Measurements from ENCODE around the gene DSE.

DSE gene

GRCh38 chr6:116447496-116448011 lies 76.8 kb downstream of the DSE start:
- peak; percentile 85 for DNase-seq (ENCODE audit: low spot score)

- no peak for DNase-seq (ENCODE audit: low spot score)
Measured at GRCh38 chr6:116449565-116449964, 78.8 kb downstream of the DSE start.

GRCh38 chr6:116450185-116450710 lies 79.5 kb downstream of the DSE start:
- DNase-seq (ENCODE audit: low spot score), result no peak

DNA sequence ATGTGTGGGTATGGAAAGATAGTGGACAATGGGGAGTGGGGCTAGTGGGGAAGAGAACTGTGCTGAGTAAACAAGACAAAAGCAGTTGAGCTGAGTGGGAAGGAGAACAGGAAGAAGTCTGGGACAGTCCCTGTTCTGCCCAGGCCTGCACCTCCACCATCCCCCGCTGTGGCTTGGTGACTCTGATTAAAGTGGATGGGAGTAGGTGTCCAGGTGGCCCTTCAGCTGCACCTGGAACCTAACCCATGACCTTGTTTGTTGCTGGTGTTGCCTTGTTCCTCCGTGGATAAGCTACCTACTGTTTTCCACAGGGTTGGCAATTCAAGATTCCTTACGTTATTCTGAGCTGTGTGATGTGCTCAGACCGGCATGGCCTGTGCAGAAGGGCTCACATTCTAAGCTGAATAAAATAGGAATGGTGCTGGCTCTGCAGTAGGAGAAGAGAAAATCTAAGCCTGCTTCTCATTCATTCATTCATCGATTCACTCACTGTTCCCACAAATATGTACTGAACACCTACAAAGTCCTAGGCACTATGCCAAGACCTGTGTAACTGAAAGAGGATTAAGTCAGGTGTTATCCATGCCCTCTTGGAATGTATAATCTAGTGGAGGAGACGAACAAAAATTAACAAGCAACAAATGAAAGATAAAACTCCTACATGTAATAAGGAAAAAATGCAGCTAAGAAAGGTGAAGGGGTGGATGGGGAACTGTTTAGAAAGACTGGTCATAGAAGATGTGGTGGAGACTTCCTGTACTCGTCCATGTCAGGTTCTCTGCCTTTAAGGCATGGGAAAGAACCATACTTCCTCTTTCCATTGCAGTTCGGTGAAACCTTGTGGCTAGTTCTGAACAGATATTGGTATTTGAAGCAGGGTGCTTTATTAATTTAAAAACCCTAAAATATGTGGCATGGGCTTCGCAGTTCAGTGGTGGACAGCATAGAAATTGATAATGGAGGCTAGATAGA lies 80.3 kb downstream of the DSE start:
- no peak for DNase-seq (ENCODE audit: low spot score)

DNA sequence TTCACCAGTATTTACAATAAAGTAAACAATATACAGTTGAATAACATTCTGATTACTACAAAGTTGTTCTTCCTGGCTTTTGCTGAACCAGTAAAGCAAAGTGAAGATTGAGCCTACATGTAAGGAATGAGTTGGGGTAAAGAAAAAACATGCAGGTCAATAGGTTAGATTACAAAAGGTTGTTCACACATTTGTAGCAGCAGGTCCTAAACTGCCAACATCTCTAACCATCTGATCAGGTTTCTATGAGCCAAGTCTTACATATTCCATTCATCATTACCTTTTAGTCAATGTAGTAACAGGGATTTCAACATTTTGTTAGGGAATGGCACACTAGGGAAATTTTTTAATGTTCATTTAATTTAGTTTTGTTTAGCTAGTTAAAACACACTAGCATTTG lies 81.2 kb downstream of the DSE start:
- DNase-seq (ENCODE audit: low spot score), result no peak

DNA sequence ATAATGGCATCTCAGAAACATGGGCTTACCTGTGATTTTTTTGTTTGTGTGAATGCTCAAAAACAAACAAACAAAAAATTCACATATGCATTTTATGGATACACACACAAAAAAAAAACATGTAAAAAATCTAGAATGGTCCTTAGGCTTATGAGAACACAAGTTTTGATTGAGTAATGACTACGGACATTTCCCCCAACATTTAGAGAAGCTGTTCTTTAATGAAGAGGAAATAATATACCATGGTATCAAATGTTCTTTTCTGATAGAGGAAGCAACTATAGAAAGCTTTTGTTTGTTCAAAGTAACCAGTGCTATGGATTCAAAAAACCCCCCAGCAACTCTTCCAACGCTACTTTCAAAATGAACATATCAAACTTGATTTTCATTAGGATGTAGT lies 81.8 kb downstream of the DSE start:
- DNase-seq (ENCODE audit: low spot score), result no peak

DNA sequence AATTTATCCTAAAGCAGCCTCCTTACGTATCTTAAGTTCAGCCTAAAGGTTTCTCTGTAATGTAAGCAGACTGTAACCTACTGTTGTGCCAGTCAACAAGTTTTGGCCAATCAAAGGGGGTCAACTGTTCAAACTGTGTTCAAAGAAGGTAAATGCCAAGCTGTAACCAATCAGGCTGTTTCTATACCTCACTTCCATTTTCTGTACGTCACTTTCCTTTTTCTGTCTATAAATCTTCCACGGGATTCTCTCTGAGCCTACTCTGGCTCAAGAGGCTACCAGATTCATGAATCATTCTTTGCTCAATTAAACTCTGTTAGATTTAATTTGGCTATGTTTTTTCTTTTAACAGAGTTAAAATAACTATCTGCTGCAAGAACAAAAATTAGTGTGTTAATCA lies 85.4 kb downstream of the DSE start:
- DNase-seq (ENCODE audit: low spot score), result no peak

GRCh38 chr6:116456927-116457326 lies 86.2 kb downstream of the DSE start:
- DNase-seq (ENCODE audit: low spot score), result no peak

GRCh38 chr6:116458264-116458663 lies 87.5 kb downstream of the DSE start:
- no peak for DNase-seq (ENCODE audit: low spot score)

- DNase-seq (ENCODE audit: low spot score), result no peak
Measured at GRCh38 chr6:116459927-116460326, 89.2 kb downstream of the DSE start.

- no peak for DNase-seq (ENCODE audit: low spot score)
Measured at GRCh38 chr6:116461331-116461931, 90.7 kb downstream of the DSE start, which contains the start of gene CALHM6. CALHM6 (plus strand) TSS chr6:116461375; CDS start chr6:116461930, 555 bp downstream.

DNA sequence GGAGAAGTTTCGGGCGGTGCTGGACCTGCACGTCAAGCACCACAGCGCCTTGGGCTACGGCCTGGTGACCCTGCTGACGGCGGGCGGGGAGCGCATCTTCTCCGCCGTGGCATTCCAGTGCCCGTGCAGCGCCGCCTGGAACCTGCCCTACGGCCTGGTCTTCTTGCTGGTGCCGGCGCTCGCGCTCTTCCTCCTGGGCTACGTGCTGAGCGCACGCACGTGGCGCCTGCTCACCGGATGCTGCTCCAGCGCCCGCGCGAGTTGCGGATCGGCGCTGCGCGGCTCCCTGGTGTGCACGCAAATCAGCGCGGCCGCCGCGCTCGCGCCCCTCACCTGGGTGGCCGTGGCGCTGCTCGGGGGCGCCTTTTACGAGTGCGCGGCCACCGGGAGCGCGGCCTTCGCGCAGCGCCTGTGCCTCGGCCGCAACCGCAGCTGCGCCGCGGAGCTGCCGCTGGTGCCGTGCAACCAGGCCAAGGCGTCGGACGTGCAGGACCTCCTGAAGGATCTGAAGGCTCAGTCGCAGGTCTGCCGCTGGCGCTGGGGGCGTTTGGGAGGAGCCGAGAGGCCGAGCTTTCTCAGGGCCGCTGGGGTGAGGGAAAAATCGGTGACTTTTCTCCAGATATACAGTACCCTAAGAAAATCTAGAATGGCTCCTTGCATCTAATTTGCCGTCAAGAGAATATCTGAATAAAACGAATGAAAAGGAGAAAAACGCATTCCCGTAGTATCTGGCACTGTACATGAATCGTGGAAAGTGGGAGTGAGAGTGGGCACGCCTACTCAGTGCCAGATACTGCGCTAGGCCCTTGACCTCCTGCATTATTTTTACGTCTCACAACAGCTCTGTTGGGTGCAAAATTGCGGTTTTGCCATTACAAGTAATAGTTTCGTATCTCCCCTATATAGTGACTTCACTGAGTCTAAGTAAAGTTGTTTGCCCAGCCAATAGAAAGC lies 91.5 kb downstream of the DSE start:
- DNase-seq (ENCODE audit: low spot score), result peak; percentile 40

DNA sequence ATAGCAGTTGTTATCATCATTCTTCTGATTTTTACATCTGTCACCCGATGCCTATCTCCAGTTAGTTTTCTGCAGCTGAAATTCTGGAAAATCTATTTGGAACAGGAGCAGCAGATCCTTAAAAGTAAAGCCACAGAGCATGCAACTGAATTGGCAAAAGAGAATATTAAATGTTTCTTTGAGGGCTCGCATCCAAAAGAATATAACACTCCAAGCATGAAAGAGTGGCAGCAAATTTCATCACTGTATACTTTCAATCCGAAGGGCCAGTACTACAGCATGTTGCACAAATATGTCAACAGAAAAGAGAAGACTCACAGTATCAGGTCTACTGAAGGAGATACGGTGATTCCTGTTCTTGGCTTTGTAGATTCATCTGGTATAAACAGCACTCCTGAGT lies 92.6 kb downstream of the DSE start:
- no peak for DNase-seq (ENCODE audit: low spot score)

DNA sequence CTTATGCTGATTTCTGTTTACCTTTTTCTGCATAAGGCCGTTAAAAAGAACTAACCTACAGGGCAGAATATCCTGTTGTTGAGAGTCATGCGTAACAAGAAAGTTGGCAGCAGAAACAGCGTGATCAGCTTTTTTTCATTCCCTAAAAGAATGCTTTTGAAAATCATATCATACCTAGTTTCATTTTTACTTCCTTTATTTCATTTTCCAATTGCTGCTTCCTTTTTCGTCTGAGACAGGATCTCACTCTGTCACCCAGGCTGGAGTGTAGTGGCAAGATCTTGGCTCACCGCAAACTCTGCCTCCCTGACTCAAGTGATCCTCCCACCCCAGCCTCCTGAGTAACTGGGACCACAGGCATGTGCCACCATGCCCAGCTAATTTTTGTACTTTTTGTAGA lies 94.5 kb downstream of the DSE start:
- no peak for DNase-seq (ENCODE audit: low spot score)

DNA sequence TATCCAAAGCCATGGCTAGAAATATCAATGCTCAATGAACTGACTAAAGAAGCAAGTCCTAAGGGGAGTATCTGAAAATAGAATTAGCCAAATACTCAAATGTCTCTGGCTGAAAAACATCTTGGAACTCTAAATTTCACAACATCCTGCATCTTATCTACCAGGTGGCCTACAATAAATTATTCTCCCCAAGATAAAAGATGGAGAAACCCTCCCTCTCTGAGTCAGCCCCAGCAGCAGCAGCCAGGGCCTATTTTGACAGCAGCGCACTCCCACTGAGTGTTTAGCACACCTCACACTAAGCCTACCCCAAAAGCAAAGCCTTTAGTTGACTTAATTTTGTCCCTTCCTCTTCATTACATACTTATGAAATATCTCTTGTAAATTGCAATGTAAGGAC lies 96.3 kb downstream of the DSE start:
- no peak for DNase-seq (ENCODE audit: low spot score)

- DNase-seq (ENCODE audit: low spot score), result no peak
Measured at GRCh38 chr6:116467514-116467913, 96.8 kb downstream of the DSE start.

GRCh38 chr6:116468293-116468692 lies 97.5 kb downstream of the DSE start:
- DNase-seq (ENCODE audit: low spot score), result no peak

DNA sequence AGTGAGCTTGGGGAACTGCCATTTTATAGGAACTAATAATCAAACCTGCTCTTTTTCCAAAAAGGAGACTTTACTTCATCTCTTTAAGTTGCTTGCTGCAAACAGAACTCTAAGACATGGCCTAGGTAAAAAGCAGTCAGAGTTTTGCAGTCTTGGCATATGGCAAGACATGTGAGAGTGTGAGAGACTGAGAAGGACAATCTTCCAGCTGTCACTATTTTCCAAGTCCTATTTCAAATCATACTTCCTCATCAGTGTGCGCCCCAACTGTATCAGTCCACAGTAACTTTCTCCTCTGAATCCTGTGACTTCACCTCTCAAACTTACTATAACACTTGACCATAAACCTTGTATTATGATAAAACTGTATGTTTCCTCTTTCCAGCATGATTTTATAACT lies 100.8 kb downstream of the DSE start:
- no peak for DNase-seq (ENCODE audit: low spot score)

DNA sequence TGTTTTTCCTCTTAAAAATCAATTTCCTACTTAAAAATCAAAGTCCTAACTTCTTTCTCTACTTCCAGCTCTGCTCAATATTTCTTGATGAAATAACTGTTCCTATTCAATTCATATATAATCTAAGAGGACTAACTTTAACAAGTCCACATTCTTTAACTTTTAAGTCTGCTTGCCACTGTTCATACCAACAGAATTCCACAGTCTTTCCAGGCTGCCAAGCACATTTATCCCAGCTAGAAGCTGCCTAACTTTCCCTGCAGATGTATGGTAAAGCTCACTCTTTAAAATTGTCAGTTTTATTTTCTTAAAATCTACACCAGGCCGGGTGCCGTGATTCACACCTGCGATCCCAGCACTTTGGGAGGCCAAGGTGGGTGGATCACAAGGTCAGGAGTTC lies 102.0 kb downstream of the DSE start:
- no peak for DNase-seq (ENCODE audit: low spot score)

DNA sequence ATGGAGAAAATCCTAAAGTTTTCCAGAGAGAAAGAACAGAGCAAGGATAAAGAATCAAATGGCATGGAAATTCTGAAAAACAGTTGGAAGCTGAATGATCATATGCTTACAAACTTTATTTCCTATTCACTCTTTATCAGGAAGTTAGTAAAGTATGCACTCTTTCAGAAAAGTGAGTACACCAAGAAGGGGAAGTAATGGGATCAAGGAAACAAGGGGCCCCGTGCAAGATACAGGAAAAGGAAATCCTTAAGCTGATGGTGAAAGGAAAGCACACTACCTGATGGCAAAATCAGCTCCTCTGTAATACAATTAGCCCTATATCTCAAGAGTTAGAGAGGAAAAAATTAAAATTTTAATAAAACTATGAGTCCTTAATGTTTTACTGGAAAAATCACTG lies 104.4 kb downstream of the DSE start:
- no peak for DNase-seq (ENCODE audit: low spot score)

DNA sequence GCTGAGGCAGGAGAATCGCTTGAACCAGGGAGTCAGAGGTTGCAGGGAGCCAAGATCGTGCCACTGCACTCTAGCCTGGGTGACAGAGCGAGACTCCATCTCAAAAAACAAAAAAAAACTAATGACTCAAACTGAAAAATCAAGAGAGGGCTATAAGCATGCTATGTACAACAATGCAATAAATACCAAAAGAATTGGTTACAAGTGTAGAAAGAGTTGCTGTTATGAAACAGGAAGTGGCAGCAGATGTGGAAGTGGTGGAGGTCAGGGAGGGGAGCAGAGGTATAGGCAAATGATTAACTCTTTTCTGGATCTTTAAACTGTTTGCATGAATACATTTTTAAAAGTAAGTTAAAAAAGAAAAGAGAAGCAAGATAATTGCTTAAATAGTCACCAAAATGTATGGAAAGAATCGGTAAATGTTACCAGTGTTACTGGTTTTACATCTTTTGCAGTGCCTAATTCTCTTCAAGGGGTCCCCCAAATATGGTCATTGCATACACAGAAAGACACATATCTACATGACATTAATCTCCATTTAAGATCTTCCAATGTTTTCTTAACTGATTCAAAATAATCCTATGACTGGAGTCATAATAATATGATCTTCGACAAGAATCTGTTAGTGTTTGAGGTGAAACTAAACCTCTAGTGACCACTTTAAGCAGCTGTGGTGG lies 105.4 kb downstream of the DSE start:
- no peak for DNase-seq (ENCODE audit: low spot score)

Measured in AG08396 (cell line).